ENCODE data around the gene TMEM91. TPM values are rescaled to one million over a fixed set of nuclear protein-coding genes. Genes with fewer than 3 reads are reported as not detected.

TMEM91 gene
- polyA plus RNA-seq, 1 of the 3 experiments (the other 2 are of a cell fraction), result 5.7 TPM

GRCh38 chr19:41409288-41409687, 33.0 kb downstream of the TMEM91 start (continued):
- no peak for TF ChIP-seq RAD21 (IDR thresholded peaks at IDR 0.05; ENCODE audit: low read length)
- TF ChIP-seq RFX5 (IDR thresholded peaks at IDR 0.05; ENCODE audit: low read length), result no peak
- no peak for TF ChIP-seq USF1 (IDR thresholded peaks at IDR 0.05; ENCODE audit: borderline replicate concordance, low read depth)
- no peak for TF ChIP-seq TCF12 (IDR thresholded peaks at IDR 0.05)
- no peak for TF ChIP-seq SMC3 (IDR thresholded peaks at IDR 0.05; ENCODE audit: low read depth, low read length)
- TF ChIP-seq IRF3 (IDR thresholded peaks at IDR 0.05; ENCODE audit: low read depth, low read length), result no peak

GRCh38 chr19:41410336-41411054, 34.2 kb downstream of the TMEM91 start:
- Histone ChIP-seq H4K20me1 (ENCODE audit: insufficient read depth) (no peaks in the 10 kb centered on the region), H3K79me2 (ENCODE audit: insufficient read depth) (no peaks in the 10 kb centered on the region), H3K4me3 (ENCODE audit: low read depth in 2 of 2, low read length in 1 of 2) (no peak overlapping the region), H3K9ac (no peak overlapping the region), H3K4me2 (no peak overlapping the region), H3F3A (replicated peaks; ENCODE audit: insufficient read depth) (no peaks in the 10 kb centered on the region), H2AFZ (ENCODE audit: low read depth) (no peak overlapping the region), H3K9me3 (no peaks in the 10 kb centered on the region), H3K27me3 (ENCODE audit: insufficient read depth) (no peaks in the 10 kb centered on the region), H3K9me2 (no peaks in the 10 kb centered on the region), H3K36me3 (replicated peaks in 1 of 2; ENCODE audit: control insufficient read depth in 1 of 2, insufficient read depth in 2 of 2, low read length in 1 of 2) (peaks cover 0 to 23% of the 10 kb centered on the region in 2 experiments), H3K4me1 (ENCODE audit: control insufficient read depth in 1 of 2, insufficient read depth in 2 of 2, low read depth in 1 of 2, low read length in 1 of 2) (peaks cover 0 to 12% of the 10 kb centered on the region in 2 experiments; a peak in 1 of 4 replicates), H3K27ac (ENCODE audit: low read depth in 2 of 2, low read length in 1 of 2) (no peak overlapping the region)
- 97% methylated on average over 19 of the region's 23 CpGs for WGBS (ENCODE audit: low lambda C conversion rate)
- POLR2A ChIA-PET, result no interaction called here
- no peak for DNase-seq
- TF ChIP-seq REST (IDR thresholded peaks at IDR 0.05; ENCODE audit: low read depth, low read length), result no peak
- TF ChIP-seq POLR2AphosphoS5 (IDR thresholded peaks at IDR 0.05; ENCODE audit: low read depth, low read length), result no peak
- TF ChIP-seq GATA2 (CRISPR knock-in tag; IDR thresholded peaks at IDR 0.05), result no peak
- no peak for TF ChIP-seq TAF1 (IDR thresholded peaks at IDR 0.05; ENCODE audit: borderline replicate concordance, low read depth, low read length)
- TF ChIP-seq FOXJ3 (CRISPR knock-in tag; IDR thresholded peaks at IDR 0.05), result no peak
- no peak for TF ChIP-seq IRF3 (IDR thresholded peaks at IDR 0.05; ENCODE audit: low read depth, low read length)
- no peak for TF ChIP-seq TCF12 (IDR thresholded peaks at IDR 0.05)
- TF ChIP-seq USF2 (IDR thresholded peaks at IDR 0.05; ENCODE audit: borderline replicate concordance, low read depth, low read length), result no peak
- no peak for TF ChIP-seq MAX (IDR thresholded peaks at IDR 0.05; ENCODE audit: low read depth)
- TF ChIP-seq JUND (IDR thresholded peaks at IDR 0.05), result no peak
- TF ChIP-seq USF1 (IDR thresholded peaks at IDR 0.05; ENCODE audit: borderline replicate concordance, low read depth), result no peak
- TF ChIP-seq RXRA (IDR thresholded peaks at IDR 0.05; ENCODE audit: borderline replicate concordance, low read depth), result no peak
- no peak for TF ChIP-seq EZH2phosphoT487 (IDR thresholded peaks at IDR 0.05; ENCODE audit: borderline replicate concordance, low read depth)
- TF ChIP-seq MEF2A (IDR thresholded peaks at IDR 0.05; ENCODE audit: borderline replicate concordance, low read depth), result no peak
- TF ChIP-seq PBX3 (IDR thresholded peaks at IDR 0.05), result no peak
- CTCF ChIA-PET, result no interaction called here

Measured in SK-N-SH (cell line).